OCI-LY1 (cell line): ENCODE measurements around the gene GCN1.

Experiments
- H2AFZ ChIP-seq: fragments of 200-600 bp; sonication (generic), shearing (Covaris generic); 2 replicates; pipeline ENCODE4 v1.6.0; 2014; ENCODE audit warnings: antibody characterized with exemption, mild to moderate bottlenecking, low read length
- H3F3A ChIP-seq: fragments of 200-600 bp; sonication (generic), shearing (Covaris generic); 2 replicates; pipeline ENCODE4 v1.6.0; 2014; ENCODE audit warnings: mild to moderate bottlenecking, antibody characterized with exemption, low read length, moderate library complexity; ENCODE audit not compliant: insufficient read depth
- H3K27ac ChIP-seq: fragments of 200-600 bp; sonication (generic); 2 replicates; pipeline ENCODE4 v1.5.1; 2014; ENCODE audit warnings: low read length, mixed run types, mild to moderate bottlenecking, low read depth; ENCODE audit not compliant: poor library complexity, severe bottlenecking
- H3K27me3 ChIP-seq: fragments of 200-600 bp; sonication (generic); 2 replicates; pipeline ENCODE4 v1.6.0; 2014; ENCODE audit warnings: antibody characterized with exemption, mild to moderate bottlenecking, low read length, moderate library complexity; ENCODE audit not compliant: insufficient read depth
- H3K36me3 ChIP-seq: fragments of 200-600 bp; sonication (generic); 2 replicates; pipeline ENCODE4 v1.6.1; 2014; ENCODE audit warnings: mild to moderate bottlenecking, antibody characterized with exemption, low read length, moderate library complexity, mixed read lengths; ENCODE audit not compliant: insufficient read depth
- H3K4me1 ChIP-seq: fragments of 200-600 bp; sonication (generic); 2 replicates; pipeline ENCODE4 v1.5.1; 2014; ENCODE audit warnings: mild to moderate bottlenecking, low read length, moderate library complexity; ENCODE audit not compliant: insufficient read depth, severe bottlenecking
- H3K4me2 ChIP-seq: fragments of 200-600 bp; sonication (generic), shearing (Covaris generic); 2 replicates; pipeline ENCODE4 v1.6.1; 2014; ENCODE audit warnings: low read length
- H3K4me3 ChIP-seq: fragments of 200-600 bp; sonication (generic); 2 replicates; pipeline ENCODE4 v1.5.1; 2014; ENCODE audit warnings: low read length, low read depth, mild to moderate bottlenecking, mixed read lengths; ENCODE audit not compliant: poor library complexity, severe bottlenecking
- H3K79me2 ChIP-seq: fragments of 200-600 bp; shearing (Covaris generic); 2 replicates; pipeline ENCODE4 v1.6.1; 2016; ENCODE audit warnings: mixed run types, low read length, mixed read lengths; ENCODE audit not compliant: insufficient read depth
- H3K9ac ChIP-seq: fragments of 200-600 bp; sonication (generic), shearing (Covaris generic); 2 replicates; pipeline ENCODE4 v1.6.1; 2014; ENCODE audit warnings: mild to moderate bottlenecking, low read length, mixed read lengths
- H3K9me2 ChIP-seq: fragments of 200-600 bp; sonication (generic), shearing (Covaris generic); 2 replicates; pipeline ENCODE4 v1.6.1; 2014; ENCODE audit warnings: low read depth, mild to moderate bottlenecking, low read length, mixed read lengths
- H3K9me3 ChIP-seq: fragments of 200-600 bp; shearing (Covaris generic); 2 replicates; pipeline ENCODE4 v1.6.1; 2014; ENCODE audit warnings: low read length, mixed read lengths
- H4K20me1 ChIP-seq: fragments of 200-600 bp; sonication (generic), shearing (Covaris generic); 2 replicates; pipeline ENCODE4 v1.6.0; 2016; ENCODE audit warnings: mild to moderate bottlenecking, low read length; ENCODE audit not compliant: insufficient read depth
- EZH2 ChIP-seq: fragments of 200-600 bp; sonication (generic), shearing (Covaris generic); IDR thresholded peaks from 2 replicates; pipeline ENCODE4 v1.8.0; 2017; ENCODE audit warnings: borderline replicate concordance, mixed run types, mild to moderate bottlenecking, antibody characterized with exemption, low read length, moderate library complexity, mixed read lengths
- TF ChIP-seq, protein P1 (sequence below): fragments of 200-600 bp; sonication (generic), shearing (Covaris generic); IDR thresholded peaks from 2 replicates; pipeline ENCODE4 v1.5.1; 2017; ENCODE audit warnings: mild to moderate bottlenecking, antibody characterized with exemption, low read length, moderate library complexity, mixed read lengths

GCN1 gene

GRCh38 chr12:120134307-120134980 lies 60.1 kb downstream of the GCN1 start:
- peak overlapping the region; percentile 96 for H3K27ac ChIP-seq
- H3K4me3 ChIP-seq: no peak overlapping the region
- no peak overlapping the region for H3K9ac ChIP-seq
- TF ChIP-seq, protein P1, sequence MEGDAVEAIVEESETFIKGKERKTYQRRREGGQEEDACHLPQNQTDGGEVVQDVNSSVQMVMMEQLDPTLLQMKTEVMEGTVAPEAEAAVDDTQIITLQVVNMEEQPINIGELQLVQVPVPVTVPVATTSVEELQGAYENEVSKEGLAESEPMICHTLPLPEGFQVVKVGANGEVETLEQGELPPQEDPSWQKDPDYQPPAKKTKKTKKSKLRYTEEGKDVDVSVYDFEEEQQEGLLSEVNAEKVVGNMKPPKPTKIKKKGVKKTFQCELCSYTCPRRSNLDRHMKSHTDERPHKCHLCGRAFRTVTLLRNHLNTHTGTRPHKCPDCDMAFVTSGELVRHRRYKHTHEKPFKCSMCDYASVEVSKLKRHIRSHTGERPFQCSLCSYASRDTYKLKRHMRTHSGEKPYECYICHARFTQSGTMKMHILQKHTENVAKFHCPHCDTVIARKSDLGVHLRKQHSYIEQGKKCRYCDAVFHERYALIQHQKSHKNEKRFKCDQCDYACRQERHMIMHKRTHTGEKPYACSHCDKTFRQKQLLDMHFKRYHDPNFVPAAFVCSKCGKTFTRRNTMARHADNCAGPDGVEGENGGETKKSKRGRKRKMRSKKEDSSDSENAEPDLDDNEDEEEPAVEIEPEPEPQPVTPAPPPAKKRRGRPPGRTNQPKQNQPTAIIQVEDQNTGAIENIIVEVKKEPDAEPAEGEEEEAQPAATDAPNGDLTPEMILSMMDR: no peak
- TF ChIP-seq EZH2: no peak
- H2AFZ ChIP-seq: no peak overlapping the region
- H4K20me1 ChIP-seq: no peaks in the 10 kb centered on the region
- no peaks in the 10 kb centered on the region for H3K79me2 ChIP-seq
- no peaks in the 10 kb centered on the region for H3K9me3 ChIP-seq
- H3F3A ChIP-seq: no peaks in the 10 kb centered on the region
- peaks cover 35% of the 10 kb centered on the region for H3K4me1 ChIP-seq
- H3K9me2 ChIP-seq: no peaks in the 10 kb centered on the region
- no peaks in the 10 kb centered on the region for H3K27me3 ChIP-seq
- H3K36me3 ChIP-seq: peaks cover 90% of the 10 kb centered on the region
- H3K4me2 ChIP-seq: no peak overlapping the region

GRCh38 chr12:120132863-120133385 lies 61.6 kb downstream of the GCN1 start:
- no peaks in the 10 kb centered on the region for H3K79me2 ChIP-seq
- H3K27ac ChIP-seq: peak overlapping the region; percentile 96
- peaks cover 89% of the 10 kb centered on the region for H3K36me3 ChIP-seq
- TF ChIP-seq EZH2: no peak
- TF ChIP-seq, protein P1: no peak
- H3K4me3 ChIP-seq: peak overlapping the region; percentile 8
- no peaks in the 10 kb centered on the region for H3F3A ChIP-seq
- peaks cover 35% of the 10 kb centered on the region for H3K4me1 ChIP-seq
- no peaks in the 10 kb centered on the region for H3K9me3 ChIP-seq
- H4K20me1 ChIP-seq: no peaks in the 10 kb centered on the region
- H3K9me2 ChIP-seq: no peaks in the 10 kb centered on the region
- H3K27me3 ChIP-seq: no peaks in the 10 kb centered on the region
- H3K9ac ChIP-seq: peak overlapping the region; percentile 55
- no peak overlapping the region for H2AFZ ChIP-seq
- peak overlapping the region; percentile 60 for H3K4me2 ChIP-seq

DNA sequence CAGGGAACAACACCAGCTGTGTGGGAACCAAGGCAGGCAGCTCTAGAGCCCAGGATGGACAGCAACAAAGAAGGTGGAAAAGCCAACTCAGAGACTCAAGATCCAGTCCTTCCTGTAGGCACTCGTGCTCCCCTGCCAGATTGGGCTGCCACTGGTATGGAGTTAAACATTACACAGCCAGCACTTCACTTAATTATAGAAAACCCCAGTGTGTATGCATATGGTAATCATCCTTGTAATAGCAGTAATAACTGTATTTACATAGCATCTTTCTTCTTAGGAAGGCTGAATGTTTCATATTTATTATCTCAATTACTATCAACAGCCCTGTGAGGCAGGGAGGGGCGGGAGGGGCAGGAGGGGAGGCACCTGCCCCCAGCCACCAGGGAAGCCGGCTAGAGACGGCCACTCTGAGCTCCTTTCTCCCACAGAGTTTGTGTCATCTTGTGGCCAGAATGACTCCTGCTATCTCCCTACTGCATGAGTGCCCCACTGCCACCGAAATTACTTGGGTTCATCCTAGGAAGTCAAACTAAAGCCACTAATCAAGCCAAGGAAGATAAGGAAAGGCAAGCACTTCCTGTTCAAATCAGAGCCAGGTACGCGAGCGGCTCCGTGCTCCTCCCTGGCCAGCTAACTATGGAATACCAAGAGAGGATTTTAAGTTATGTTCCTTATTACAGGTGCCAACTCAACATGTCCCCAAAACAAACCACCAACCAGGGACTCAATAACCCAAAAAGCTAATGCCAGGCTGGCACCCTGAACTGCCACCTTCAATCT lies 62.3 kb downstream of the GCN1 start:
- peak overlapping the region; percentile 60; the same call in 1 of the 2 replicates for H3K4me2 ChIP-seq
- no peaks in the 10 kb centered on the region for H3K27me3 ChIP-seq
- peak overlapping the region; percentile 15 for H3K4me3 ChIP-seq
- no peaks in the 10 kb centered on the region for H3K9me2 ChIP-seq
- no peak overlapping the region for H2AFZ ChIP-seq
- H3K36me3 ChIP-seq: peaks cover 89% of the 10 kb centered on the region
- no peaks in the 10 kb centered on the region for H3K79me2 ChIP-seq
- H4K20me1 ChIP-seq: no peaks in the 10 kb centered on the region
- peak overlapping the region; percentile 96 for H3K27ac ChIP-seq
- no peaks in the 10 kb centered on the region for H3K9me3 ChIP-seq
- H3K4me1 ChIP-seq: peaks cover 35% of the 10 kb centered on the region
- no peak for TF ChIP-seq EZH2
- TF ChIP-seq, protein P1: no peak
- H3F3A ChIP-seq: no peaks in the 10 kb centered on the region
- H3K9ac ChIP-seq: peak overlapping the region; percentile 55
